GM21723 (cell line): ENCODE results near the gene RGS11.
"Not testable (repeated sequence)": the region's sequence is repeated elsewhere in the genome, so short reads cannot be mapped to it uniquely, and the experiment has no call there.

Experiments used
- ATAC-seq: cut with Tn5 transposase; IDR thresholded peaks from one replicate; pipeline ENCODE4 v1.9.1; 2021; ENCODE audit warnings: mild to moderate bottlenecking, moderate library complexity; ENCODE audit not compliant: unreplicated experiment

RGS11 gene

DNA sequence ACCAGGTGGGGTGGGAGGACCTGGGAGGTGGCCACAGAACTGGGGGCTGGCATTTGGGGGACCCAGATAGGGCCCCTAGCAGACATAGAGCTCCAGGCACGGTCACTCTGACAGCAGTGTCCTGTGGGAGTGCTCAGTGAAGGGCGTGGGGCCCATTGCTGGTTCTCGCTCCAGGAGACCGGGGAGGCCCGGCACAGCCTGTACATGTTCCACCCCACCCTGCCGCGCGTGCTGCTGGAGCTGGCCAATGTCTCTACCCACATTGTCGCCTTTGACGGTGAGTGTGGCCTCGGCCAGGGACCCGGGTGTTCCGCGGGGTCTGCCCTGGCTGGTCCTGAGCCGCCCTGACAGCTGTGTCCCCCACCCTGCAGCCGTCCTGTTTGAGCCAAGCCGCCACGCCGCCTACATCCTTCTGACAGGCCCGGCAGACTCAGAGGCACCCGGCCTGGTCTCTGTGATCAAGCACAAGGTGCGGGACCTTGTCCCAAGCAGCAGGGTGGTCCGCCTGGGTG, 11.2 kb downstream of the RGS11 start:
- ATAC-seq: no peak

DNA sequence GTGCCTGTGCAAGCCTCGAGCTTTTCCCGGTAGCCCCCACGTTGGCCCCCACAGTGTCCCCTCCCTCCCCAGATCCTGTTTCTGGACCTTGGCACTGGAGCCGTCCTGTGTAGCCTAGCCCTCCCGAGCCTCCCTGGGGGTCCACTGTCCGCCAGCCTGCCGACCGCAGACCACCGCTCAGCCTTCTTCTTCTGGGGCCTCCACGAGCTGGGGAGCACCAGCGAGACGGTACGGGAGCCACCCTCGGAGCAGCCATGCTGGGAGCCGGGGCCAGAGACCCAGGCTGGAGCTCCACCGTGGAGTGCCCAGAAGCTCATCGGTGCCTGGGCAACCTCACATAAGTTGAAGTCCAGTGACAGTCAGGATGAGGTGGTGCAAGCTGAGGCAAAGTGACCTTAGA, 11.8 kb downstream of the RGS11 start:
- no peak for ATAC-seq

DNA sequence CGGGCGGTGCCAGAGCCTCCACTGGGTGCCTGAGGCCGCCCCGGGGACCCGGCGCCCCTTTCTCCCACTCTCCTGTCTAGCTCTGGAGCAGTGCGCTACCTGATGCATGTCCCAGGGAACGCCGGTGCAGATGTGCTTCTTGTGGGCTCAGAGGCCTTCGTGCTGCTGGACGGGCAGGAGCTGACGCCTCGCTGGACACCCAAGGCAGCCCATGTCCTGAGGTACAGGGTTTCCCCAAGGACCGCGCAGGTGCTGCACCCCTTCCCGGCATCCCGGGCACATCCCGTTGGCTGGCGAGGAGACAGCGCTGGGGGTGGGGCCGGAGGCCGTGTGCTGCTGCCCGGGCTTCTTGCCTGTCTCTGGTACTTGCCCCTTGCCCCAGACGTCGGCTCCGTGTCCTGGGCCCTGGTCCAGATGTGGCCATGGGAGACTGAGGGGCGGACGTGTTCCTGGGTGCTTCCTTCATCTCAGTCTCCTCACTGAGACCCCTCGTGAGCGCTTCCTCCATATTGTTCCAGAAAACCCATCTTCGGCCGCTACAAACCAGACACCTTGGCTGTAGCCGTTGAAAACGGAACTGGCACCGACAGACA, 12.5 kb downstream of the RGS11 start:
- no peak for ATAC-seq

DNA sequence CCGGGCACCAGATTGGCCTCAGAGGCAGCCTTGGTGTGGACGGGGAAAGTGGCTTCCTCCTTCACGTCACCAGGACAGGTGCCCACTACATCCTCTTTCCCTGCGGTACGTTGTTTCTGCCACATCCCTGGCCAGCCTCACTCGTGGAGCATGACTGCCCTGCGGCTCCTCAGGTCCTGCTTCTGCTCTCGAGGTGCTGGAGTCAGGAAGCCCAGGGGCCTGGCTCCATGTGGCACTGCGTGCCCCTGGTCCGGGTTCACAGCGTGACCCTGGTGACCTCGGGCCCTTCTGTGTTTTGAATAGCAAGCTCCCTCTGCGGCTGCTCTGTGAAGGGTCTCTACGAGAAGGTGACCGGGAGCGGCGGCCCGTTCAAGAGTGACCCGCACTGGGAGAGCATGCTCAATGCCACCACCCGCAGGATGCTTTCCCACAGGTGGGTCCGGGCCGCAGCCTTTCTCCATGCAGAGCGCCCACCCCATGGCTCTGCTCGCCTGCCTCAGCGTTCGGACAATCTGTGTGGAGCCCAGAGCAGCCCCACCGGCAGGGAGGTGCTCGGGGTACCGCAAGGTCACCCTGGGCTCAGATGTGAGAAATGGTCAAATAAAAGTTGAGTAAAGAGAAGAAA, 13.5 kb downstream of the RGS11 start:
- ATAC-seq: no peak

DNA sequence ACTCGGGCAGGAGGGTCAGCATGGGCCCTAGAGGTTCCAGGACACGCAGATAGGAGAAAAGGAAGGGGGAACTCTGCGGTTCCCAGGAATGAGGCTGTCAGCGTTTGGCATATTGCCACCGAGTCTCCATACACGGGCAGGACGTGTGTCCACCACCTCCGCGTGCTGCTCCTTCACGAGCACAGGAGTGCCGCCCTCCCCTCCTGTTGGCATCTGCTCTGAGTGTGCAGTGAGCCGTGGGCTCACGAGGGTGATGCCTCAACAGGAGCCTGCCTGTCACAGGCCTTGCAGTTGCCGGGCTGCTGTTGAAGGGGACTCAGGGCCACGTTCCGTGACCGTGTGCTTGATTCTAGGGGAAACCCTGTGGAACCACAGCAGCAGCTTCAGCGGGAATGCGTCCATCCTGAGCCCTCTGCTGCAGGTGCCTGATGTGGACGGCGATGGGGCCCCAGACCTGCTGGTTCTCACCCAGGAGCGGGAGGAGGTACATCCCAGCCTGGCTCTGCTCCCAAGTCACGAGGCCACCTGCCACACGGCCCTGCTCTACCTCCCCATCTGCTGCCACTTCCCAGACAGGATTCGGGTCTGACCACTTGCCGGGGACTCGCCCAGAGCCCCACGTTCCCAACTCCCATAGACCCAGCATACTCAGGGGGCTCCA, 14.6 kb downstream of the RGS11 start:
- ATAC-seq: no peak

DNA sequence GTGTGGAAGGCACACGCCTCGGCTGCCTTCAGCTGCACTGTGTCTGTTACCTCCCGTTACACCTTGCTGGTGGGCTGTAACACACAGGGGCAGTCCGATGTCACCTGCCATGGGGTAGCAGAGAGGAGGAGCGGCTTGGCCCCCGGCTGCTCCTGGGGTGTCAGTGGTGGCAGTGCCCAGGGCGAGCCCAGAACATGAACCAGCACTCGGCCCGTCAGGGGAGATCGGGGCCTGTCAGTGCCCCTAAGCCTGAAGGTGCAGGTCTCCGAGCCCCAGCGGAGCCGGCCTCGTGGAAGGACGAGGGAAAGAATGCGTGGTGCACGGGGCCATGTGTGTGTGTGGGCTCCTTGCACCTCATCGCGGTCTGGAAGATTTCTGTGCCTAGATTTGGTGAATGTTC, 15.4 kb downstream of the RGS11 start:
- ATAC-seq: no peak

DNA sequence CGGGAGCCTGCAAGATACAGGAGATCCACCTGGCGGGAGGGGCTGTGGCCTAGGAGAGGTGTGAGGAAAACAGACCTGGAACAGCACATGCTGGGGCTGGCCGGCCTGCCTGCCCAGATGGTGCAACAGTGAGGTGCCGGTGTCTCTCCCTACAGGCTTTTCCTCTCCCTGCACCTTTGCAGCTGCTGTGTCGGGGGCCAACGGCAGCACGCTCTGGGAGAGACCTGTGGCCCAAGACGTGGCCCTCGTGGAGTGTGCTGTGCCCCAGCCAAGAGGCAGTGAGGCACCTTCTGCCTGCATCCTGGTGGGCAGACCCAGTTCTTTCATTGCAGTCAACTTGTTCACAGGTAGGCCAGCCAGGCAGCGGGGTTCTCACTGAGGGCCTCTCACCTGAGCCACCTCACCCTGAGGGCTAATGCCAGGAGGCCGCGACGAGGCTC, 15.9 kb downstream of the RGS11 start:
- no peak for ATAC-seq

DNA sequence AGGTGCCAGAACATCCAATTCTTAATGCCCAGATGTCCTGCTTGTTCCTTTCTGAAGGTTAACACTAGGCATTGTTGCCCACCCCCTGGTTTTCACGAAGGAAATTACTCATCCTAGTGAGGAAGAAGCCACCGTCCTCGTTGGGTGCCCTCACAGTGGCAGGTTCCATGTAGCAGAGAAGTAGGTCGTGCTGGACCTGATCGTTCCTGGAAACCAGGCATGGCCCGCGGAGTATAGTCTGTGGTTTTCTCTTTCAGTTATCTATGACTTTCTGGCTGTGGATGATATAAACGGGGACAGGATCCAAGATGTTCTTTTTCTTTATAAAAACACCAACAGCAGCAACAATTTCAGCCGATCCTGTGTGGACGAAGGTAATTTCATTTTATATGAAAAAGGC, 16.5 kb downstream of the RGS11 start:
- no peak for ATAC-seq

DNA sequence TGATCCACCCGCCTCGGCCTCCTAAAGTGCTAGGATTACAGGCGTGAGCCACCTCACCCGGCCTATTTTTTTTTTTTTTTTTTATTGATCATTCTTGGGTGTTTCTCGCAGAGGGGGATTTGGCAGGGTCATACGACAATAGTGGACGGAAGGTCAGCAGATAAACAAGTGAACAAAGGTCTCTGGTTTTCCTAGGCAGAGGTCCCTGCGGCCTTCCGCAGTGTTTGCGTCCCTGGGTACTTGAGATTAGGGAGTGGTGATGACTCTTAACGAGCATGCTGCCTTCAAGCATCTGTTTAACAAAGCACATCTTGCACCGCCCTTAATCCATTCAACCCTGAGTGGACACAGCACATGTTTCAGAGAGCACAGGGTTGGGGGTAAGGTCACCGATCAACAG, 17.7 kb downstream of the RGS11 start:
- ATAC-seq: not testable (repeated sequence)

DNA sequence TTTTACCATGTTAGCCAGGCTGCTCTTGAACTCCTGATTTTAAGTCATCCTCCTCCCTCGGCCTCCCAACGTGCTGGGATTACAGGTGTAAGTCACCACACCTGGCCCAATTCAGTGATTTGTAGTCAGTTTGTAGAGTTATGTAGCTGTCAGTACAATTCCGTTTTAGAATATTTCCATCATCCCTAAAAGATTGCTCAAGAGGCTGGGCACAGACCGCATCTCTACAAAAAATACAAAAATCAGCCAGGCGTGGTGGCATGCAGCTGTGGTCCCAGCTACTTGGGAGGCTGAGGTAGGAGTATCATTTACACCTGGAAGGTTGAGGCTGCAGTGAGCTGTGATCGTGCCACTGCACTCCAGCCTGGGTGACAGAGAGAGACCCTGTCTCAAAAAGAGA, 20.6 kb downstream of the RGS11 start:
- no peak for ATAC-seq

DNA sequence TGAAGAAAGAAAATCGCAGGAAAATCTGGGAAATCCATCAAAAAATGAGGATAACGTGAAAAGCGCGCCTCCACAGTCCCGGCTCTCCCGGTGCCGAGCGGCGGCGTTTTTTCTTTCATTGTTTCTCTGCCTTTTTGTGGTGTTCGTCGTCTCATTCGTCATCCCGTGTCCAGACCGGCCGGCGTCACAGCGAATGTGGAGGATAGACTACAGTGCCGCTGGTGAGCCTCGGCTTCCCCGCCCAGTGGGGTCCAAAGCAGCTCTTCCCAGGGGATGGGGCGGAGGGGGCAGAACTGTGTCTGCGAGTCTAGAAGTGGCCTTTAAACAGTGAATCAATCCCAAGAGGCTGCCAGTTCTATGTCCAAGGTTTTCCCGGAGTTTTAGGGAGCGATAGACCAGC, 21.3 kb downstream of the RGS11 start:
- ATAC-seq: no peak

DNA sequence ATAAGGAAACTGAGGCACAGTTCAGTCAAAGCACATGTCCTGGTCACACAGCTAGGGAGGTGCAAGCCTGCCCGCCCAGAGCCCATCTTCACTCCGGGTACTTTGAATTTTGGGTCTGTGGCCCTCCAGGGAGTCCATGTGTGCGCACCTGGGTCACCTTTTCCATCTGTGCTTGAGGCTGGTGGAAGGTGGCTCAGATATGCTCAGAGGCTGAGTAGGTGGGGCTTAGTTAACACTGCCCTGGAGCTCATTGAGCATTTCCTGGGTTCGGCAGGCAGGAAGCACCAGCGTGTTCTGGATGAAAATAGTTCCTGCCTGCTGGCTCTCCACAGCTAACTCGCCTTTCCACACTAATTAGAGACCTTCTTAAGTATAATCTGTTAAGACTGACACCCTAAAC, 21.9 kb downstream of the RGS11 start:
- no peak for ATAC-seq

DNA sequence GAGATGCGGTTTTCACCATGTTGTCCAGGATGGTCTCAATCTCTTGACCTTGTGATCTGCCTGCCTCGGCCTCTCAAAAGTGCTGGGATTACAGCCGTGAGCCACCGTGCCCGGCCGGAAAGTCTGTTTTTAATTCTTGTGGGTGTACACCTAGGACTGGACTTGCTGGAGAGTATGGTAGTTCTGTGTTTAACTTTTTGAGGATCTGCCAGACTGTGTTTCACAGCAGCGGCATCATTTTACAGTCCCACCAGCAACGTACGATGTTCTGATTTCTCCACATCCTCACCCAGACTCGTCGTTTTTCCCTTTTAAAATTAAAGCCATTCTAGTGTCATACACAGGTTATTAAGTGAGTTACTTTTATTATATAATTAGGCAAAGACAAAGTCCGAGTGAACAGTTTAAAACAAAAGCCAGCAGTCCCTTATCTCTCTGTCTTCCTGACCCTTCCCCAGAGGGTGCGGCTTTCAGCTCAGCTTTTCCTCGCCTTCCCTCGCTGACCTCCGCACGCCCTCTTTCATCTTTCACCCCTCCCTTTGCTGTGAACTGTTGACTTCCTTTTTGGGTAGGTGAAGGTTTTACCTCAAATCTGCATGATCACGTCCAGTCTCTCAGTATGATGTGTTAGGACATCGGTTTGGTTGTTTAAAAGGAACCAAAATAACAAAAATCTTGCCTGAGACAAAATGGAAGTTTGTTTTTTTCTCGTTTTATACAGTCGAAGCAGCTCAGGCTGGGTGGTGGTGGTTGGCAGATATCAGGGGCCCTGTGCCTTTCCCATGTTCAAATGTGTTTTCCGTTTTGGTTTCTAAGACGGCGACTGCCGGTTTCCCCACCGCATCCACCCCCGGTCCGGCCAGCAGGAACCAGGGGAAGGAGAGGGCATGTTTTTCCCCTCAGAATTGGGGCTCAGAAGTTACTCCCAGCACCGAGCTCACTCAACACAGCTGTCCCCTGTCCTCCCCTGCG, 23.1 kb downstream of the RGS11 start:
- ATAC-seq: no peak

DNA sequence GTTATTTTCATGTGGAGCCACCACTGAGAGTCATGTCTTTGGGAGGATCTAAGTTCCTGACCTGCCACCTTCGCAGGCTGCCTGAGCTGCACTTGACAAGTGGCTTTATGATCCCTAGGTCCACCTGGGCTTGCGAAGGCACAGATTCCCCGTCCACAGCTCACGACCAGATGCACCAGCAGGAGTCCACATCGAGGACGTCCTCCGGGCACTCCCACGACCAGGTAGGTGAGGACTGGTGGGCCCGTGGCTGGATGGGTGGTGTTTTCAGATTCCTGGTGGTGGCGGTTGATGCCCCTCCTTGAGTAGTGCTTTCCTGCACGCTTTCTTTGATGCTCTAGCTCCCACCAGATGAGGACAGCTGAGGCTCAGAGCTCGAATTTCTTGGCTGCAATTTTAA, 26.3 kb downstream of the RGS11 start:
- no peak for ATAC-seq

DNA sequence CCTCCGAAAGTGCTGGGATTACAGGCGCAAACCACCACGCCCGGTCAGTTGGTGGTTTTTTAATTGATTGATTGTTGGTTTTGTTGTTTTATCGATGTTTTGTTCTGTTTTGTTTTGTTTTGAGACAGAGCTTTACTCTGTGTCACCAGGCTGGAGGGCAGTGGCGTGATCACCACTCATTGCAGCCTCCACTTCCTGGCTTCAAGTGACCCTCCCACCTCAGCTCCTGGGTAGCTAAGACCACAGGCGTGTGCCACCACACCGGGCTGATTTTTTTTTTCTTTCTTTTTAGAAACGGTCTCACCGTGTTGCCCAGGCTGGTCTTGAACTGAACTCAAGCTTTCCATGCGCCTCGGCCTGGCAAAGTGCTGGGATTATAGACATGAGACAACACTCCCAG, 28.7 kb downstream of the RGS11 start:
- no peak for ATAC-seq

DNA sequence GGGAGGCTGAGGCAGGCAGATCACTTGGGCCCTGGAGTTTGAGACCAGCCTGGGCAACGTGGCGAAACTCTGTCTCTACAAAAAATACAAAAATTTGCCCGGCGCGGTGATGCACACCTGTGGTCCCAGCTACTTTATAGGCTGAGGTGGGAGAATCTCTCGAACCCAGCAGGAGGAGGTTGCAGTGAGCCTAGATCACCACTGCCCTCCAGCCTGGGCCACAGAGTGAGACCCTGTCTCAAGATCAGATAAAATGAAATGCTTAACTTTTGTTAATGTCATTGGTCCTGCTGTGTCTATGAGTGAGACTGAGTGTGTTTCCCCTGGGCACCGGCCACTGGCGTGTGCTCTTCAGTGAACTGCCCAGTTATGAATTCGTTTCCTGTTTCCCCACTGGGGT, 30.6 kb downstream of the RGS11 start:
- no peak for ATAC-seq

DNA sequence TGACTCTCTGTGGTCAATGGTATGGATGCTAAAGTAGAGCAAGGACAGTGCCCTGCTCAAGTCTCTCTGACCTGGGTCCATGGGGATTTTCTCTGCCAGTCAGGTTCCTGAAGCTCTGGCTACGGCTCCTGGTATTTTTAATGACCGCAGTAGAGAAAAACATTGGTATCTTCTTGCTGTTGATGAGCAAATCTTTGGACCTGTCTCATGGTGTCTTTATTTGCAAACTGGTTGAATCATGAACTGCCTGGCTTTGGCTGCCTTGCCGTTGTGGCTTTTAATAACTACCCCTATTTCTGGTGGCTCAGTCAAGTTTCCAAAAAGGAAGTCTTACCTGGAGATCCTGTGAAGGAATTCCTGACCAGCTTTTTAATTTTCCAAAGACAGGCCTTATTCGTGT, 32.4 kb downstream of the RGS11 start:
- no peak for ATAC-seq

DNA sequence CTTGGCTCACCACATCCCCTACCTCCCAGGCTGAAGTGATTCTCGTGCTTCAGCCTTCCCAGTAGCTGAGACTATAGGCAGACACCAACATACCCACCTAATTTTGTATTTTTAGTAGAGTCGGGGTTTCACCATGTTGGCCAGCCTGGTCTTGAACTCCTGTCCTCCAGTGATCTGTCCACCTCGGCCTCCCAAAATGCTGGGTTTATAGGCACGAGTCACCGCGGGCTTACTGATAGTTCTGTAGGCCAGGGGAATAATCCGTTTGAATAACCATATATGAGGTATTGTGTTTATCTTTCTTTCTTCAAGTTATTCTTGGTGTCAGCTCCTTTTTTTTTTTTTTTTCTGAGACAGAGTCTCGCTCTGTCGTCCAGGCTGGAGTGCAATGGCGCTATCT, 33.5 kb downstream of the RGS11 start:
- no peak for ATAC-seq

DNA sequence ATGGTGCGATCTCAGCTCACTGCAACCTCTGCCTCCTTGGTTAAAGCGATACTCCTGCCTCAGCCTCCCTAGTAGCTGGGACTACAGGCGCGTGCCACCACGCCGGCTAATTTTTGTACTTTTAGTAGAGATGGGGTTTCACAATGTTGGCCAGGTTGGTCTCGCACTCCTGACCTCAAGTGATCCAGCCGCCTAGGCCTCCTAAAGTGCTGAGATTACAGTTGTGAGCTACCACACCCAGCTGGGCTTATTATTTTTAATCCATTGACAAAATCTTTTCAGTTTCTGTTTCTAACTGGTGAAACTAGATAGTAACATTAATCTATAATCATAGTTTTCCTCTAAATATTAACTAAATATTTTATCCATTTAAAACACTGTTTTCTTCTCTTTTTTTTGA, 35.2 kb downstream of the RGS11 start:
- ATAC-seq: no peak

DNA sequence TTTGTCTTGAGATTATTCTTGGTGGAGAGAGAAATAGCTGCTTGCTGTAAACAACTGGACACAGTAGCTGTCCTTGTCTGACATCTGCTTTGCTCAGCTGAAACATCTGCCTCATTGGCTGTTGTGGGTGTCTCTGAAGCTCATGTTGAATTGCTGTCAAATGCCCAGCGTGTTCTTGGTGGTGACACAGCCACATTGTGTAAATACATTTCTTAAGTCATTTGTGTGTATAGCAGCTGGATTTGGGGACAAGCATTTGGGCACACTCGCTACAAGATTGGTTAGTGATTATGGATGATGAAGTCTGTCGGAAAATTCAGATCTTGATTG, 35.8 kb downstream of the RGS11 start:
- ATAC-seq: no peak
